Cardiac fibroblast (primary cell): ENCODE data around the gene EN1.

Experiments used
- DNase-seq, 2 donors: peaks; one replicate each; pipeline versions ENCODE4 v3.0.0 to v3.0.0-alpha.2; 2010; ENCODE audit warnings: low read depth in 2 of 2
- H3K4me3 ChIP-seq, 2 donors: replicated peaks in 1 of 2; 1 replicate in 1 of 2; 2 replicates in 1 of 2; pipeline ENCODE4 v1.5.1; 2011; ENCODE audit warnings: low read depth in 2 of 2, low read length in 2 of 2, mild to moderate bottlenecking in 2 of 2, moderate library complexity in 1 of 2
- CTCF ChIP-seq: IDR thresholded peaks from one replicate; pipeline ENCODE4 v1.5.1; 2011; ENCODE audit warnings: low read depth, mild to moderate bottlenecking, low read length, inconsistent platforms

The EN1 gene

GRCh38 chr2:118842661-118843482, 4.6 kb downstream of the EN1 start:
- H3K4me3 ChIP-seq = no peak overlapping the region
- no peak for TF ChIP-seq CTCF
- no peak for DNase-seq

GRCh38 chr2:118841828-118842461, 5.5 kb downstream of the EN1 start:
- DNase-seq = no peak
- no peak for TF ChIP-seq CTCF
- no peak overlapping the region for H3K4me3 ChIP-seq

DNA sequence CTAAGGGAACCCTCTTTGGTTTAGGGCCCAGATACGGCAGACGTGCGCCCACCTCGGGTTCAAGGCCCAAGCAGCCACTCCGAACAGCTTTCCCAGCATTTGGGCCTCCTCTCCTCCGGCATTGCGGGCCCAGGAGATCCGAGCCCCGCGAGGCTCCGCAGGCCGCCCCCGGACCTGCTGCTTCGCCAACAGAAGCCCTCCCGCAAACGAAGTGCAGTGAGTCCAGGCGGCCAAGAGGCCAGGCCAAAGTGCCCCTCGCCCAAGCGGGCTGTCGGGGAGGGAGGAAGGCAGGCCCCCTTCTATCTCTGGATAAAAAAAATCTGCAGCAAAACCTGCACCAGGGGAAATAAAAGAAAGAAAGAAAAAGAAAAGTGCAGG, 6.0 kb downstream of the EN1 start:
- no peak for DNase-seq
- H3K4me3 ChIP-seq = no peak overlapping the region
- TF ChIP-seq CTCF = no peak

DNA sequence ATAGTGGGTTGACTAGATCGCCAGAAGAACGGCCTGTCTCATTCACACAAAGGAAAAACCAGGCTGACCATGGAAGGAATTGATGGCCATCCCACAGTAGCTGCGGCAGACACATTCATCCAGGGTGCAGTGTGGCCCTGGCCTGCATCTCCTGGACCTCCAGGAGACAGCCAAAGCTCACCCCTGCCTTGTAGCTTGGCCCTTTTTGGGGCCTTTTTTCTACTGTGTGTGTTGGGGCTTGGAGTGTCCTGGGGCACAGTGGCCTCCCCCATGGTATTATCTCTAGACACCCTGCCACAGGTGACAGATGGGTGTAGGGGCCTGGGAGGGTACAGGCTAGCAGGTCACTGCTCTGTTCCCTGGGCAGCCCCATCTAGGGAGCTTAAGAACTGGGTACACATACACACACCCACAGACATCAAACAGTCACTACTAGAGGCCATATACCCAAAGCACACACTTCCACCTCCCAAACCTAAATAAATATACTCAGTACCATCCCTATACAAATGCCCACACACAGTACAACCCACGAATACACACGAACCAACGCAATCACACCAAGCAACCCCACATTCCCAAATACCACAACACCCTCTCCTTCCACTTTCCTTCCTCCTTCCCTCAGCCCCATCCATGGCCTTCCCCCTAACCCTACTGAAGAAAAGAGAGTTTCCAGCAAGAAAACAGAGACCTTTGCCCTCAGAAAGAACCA, 8.6 kb downstream of the EN1 start:
- no peak overlapping the region for H3K4me3 ChIP-seq
- TF ChIP-seq CTCF = no peak
- no peak for DNase-seq

DNA sequence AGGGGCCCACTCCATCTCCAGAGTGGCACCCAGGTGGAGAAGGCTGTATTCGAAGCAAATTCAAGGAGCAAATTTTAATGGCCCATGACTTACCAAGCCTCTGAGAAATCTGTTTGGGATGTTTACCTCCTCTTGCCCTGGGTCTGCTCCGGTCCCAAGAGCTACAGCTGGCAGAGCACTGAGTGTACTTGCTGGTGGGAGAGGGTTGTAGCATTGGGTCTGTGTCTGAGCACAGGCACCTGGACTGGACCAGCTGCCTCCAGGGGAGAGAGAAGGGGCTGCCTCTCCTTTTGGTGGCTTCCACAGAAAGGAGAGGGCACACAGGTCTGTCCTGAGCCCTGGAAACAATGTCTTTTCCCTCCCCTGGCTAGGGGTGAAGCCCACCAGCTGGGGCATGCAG, 9.8 kb downstream of the EN1 start:
- no peak overlapping the region for H3K4me3 ChIP-seq
- no peak for DNase-seq
- no peak for TF ChIP-seq CTCF

- H3K4me3 ChIP-seq = no peak overlapping the region
- DNase-seq = no peak
- TF ChIP-seq CTCF = no peak
Observed at GRCh38 chr2:118837067-118837466, 10.4 kb downstream of the EN1 start.
